Hematopoietic multipotent progenitor cell treated with erythropoietin and hydrocortisone succinate and interleukin-3 and kit ligand, for 4 days (in vitro differentiated cells): ENCODE results near the gene COMT.
"Not testable (repeated sequence)": the region's sequence is repeated elsewhere in the genome, so short reads cannot be mapped to it uniquely, and the experiment has no call there.

Source experiments
- DNase-seq: peaks from one replicate; pipeline ENCODE4 v3.0.0-alpha.2; 2015

The COMT gene

DNA sequence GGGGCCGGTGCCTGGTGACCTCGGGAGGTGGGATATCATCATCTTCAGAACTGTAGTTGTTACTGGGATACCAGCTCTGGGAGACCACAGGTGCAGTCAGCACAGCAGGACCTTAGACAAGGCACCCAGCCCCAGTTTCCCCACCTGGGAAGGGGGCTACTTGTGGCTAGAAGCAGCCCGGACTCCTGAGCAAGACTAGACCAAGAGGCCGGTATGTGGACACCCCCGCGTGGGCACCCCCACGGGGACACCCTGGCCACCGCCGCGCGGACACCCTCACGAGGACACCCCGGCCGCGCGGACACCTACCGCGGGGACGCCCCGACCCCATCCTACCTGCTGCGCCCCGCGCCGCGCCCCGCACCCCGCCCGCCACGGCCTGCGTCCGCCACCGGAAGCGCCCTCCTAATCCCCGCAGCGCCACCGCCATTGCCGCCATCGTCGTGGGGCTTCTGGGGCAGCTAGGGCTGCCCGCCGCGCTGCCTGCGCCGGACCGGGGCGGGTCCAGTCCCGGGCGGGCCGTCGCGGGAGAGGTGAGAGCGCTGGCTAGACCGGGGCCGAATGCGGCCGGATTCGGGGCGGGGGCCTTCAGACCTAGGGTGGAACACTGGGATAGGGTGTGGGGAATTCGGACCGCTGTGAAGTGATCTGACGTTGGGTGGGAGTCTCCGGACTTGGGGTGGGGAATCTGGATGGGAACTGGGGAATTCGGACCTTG, at the start of gene COMT, which contains the start of gene TXNRD2:
TSS of gene COMT (plus strand) at position 408 of the 718 bp plus-strand sequence. CDS start 20,755 bp downstream, outside the sequence.
TSS of gene TXNRD2 (minus strand) at position 454 of the 718 bp plus-strand sequence. CDS start at position 439, 15 bp downstream.
- DNase-seq: peak; percentile 85

- DNase-seq: peak; percentile 39
Observed at GRCh38 chr22:19892257-19892879, 49.2 kb upstream of the COMT start.

GRCh38 chr22:19892925-19893324, 48.6 kb upstream of the COMT start:
- no peak for DNase-seq

DNA sequence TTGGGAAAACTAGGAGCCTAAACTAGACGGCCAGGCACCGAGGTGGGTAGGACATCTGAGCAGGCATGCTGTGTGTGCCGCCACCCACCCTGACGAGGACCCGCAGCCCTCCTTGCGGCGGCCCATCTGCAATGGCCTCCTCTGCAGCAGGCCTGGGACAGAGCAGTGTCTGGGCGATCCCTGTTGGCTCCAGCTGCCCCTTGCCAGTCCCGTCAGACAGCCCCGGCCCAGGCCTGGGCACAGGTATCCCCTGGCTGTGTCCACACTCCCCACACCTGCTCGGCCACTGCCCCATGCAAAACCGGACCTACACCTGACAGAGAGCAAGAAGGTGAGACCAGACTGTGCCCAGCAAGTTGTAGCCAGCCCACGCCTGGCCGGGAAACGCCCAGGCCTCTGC, 48.2 kb upstream of the COMT start:
- no peak for DNase-seq

DNA sequence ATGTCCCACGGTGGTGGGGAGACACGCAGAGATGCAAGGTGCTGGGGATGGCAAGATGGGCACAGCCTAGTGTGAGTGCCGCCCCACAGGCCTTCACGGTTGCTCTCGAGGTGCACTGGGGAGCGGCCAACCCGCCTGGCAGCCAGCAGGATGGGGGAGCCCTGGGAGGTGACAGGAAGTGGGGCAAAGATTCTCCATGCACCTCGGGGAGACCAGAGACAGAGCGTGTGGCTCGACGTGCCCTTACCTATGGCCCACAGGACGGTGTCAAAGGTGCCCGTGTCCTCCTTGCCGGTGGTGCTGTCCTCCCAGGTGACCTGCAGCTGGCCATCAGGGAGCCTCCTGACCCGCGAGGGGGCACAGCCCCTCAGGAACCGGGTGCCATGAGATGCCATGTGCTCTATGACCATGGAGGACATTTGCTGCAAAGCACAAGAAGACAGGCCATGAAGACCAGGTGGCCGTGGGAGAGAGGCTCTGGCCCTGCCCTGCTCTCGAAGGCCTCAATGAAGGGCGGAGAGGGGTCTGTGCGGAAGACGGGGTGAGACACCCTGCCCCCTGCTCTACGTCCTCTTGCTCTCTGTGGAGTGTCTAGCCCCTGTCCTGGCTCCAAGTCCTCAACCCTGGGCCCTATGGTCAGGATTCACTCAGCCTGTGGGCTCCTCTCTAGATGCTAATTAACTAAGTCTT, 46.3 kb upstream of the COMT start:
- DNase-seq: no peak

DNA sequence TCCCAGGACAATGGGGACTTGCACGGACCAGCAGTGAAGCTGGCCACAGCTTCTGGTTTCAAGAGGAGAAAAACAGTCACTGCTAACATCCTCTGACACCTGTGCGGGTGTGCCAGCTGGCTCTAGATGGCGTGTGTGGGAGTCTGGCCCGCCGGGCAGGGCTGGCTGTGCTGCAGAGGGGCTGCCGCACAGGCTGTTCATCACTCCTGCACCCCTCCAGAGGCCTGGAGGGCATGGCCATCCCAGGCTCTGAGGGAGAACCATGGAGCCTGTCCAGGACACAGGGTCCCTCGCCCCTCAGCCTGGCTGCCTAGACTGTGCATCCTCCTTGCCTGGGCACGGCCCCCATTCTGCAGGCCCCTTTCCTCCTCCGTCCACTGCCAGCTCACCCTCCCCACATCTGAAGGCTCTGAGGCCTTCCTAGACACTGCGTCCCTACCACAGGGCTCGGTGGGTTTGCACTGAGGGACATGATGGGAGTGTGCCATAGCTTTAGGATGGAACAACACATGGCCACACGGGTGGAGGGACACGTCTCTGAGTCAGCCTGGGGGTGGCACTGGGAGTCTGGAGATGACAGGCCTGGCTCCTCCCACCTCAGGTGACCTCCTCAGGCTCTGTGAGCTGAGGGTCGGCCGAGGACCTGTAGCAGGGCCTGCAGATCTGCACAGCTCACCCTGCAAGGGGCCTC, 44.8 kb upstream of the COMT start:
- DNase-seq: no peak

GRCh38 chr22:19897726-19898125, 43.8 kb upstream of the COMT start:
- DNase-seq: no peak

- no peak for DNase-seq
Observed at GRCh38 chr22:19898145-19898544, 43.4 kb upstream of the COMT start.

- no peak for DNase-seq
Observed at GRCh38 chr22:19898831-19899567, 42.6 kb upstream of the COMT start.

GRCh38 chr22:19900707-19901436, 40.7 kb upstream of the COMT start:
- no peak for DNase-seq

DNA sequence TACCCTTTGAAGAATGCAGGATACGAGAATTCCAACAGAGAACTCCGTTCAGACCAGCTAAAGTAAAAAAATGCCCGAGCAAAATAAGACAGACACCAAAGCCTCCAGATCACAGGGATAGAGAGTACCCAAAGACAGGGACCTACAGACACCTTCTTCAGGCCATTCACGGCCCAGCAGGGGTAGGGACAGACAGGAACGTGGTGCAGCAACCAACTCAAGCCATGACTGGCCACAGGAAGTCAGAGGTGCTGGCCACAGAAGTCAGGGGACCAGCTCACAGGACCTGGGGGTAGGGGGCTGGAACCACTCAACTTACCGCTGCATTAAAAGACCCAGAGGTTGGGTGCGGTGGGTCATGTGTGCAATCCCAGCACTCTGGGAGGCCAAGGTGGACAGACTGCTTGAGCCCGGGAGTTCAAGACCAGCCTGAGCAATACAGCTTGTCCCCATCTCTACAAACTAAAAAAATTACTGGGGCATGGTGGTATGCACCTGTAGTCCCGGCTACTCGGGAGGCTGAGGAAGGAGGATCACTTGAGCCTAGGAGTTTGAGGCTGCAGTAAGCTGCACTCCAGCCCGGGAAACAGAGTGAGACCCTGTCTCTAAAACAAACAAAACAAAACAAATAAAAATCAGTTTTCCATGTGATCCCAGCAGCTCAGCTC, 39.9 kb upstream of the COMT start:
- no peak for DNase-seq

DNA sequence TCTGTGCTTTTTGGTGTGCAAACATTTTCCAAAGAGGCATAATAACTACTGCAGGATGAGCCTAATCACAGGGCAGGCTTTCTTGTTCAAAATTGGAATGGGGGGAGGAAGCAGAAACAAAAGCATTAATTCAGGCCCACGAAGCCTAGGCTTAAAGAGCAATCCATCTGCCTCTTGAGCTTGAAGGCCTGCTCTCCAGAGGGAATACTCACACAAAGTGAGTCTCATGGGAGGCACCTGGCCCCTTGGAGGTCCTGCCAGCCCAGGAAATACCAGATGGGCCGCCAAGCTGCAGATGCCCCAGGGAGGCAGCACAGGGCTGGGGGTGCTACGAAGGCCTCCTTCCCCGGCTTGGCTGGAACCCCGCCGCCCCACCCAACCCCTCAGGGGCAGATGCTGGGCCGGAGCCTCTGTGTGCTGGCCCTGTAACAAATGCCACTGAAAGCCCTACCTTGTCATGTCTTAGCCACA, 39.3 kb upstream of the COMT start:
- no peak for DNase-seq

- DNase-seq: no peak
Observed at GRCh38 chr22:19903031-19903430, 38.5 kb upstream of the COMT start.

- DNase-seq: no peak
Observed at GRCh38 chr22:19903513-19903912, 38.1 kb upstream of the COMT start.

GRCh38 chr22:19904174-19904856, 37.3 kb upstream of the COMT start:
- no peak for DNase-seq

GRCh38 chr22:19904935-19905334, 36.6 kb upstream of the COMT start:
- no peak for DNase-seq

GRCh38 chr22:19905347-19906276, 36.0 kb upstream of the COMT start:
- DNase-seq: no peak

DNA sequence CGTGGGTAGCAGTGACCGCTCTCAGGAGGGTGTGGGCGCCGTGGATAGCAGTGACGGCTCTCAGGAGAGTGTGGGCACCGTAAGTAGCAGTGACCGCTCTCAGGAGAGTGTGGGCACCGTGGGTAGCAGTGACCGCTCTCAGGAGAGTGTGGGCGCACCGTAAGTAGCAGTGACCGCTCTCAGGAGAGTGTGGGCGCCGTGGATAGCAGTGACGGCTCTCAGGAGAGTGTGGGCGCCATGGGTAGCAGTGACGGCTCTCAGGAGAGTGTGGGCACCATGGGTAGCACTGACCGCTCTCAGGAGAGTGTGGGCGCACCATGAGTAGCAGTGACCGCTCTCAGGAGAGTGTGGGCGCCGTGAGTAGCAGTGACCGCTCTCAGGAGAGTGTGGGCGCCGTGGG, 34.7 kb upstream of the COMT start:
- not testable (repeated sequence) for DNase-seq

- not testable (repeated sequence) for DNase-seq
Observed at GRCh38 chr22:19907902-19908301, 33.7 kb upstream of the COMT start.
